HEK293 (cell line): ENCODE measurements around the gene HLA-DMA.

ENCODE experiments used
- CTCF ChIA-PET: fragments of 350-600 bp; formaldehyde crosslinking; extraction: SDS; loops from one replicate; lab custom pipeline; 2021; ENCODE audit warnings: antibody characterized with exemption; lab: Yijun Ruan, JAX
- POLR2A ChIA-PET: fragments of 300-600 bp; formaldehyde crosslinking; extraction: SDS; loops from one replicate; lab custom pipeline; 2020; ENCODE audit warnings: antibody characterized with exemption, inconsistent platforms; lab: Yijun Ruan, JAX
- H3K27ac ChIP-seq: fragments of 200-500 bp; sonication (Bioruptor generic); 2 replicates; pipeline ENCODE4 v1.5.1; 2014; ENCODE audit warnings: low read depth, low read length, control low read depth, inconsistent platforms; ENCODE audit errors: extremely low read depth
- H3K36me3 ChIP-seq, 2 experiments: fragments of 200-500 bp in 1 of 2; sonication (Bioruptor generic) in 1 of 2; 1 replicate in 1 of 2; 2 replicates in 1 of 2; pipeline ENCODE4 v1.5.1; 2014 to 2017; ENCODE audit warnings: inconsistent platforms in 2 of 2, low read length in 2 of 2; ENCODE audit not compliant: control insufficient read depth in 2 of 2, insufficient read depth in 1 of 2
- H3K4me1 ChIP-seq: fragments of 200-500 bp; sonication (Bioruptor generic); 2 replicates; pipeline ENCODE4 v1.5.1; 2014; ENCODE audit warnings: mild to moderate bottlenecking, low read length, inconsistent platforms; ENCODE audit not compliant: control insufficient read depth, insufficient read depth
- H3K4me3 ChIP-seq: 2 replicates; pipeline ENCODE4 v1.5.1; 2011; ENCODE audit warnings: low read depth, mild to moderate bottlenecking, control low read depth, low read length, moderate library complexity
- H3K9me3 ChIP-seq: fragments of 200-500 bp; sonication (Bioruptor generic); 2 replicates; pipeline ENCODE4 v1.5.1; 2014; ENCODE audit warnings: low read depth, low read length, inconsistent platforms; ENCODE audit not compliant: control insufficient read depth, insufficient read depth
- FEZF1 ChIP-seq: fragments of 450-650 bp; formaldehyde crosslinking; IDR thresholded peaks from 2 replicates; pipeline ENCODE4 v1.5.1; 2016; ENCODE audit warnings: missing biosample characterization, missing genetic modification characterization
- GLIS2 ChIP-seq: fragments of 450-650 bp; formaldehyde crosslinking; IDR thresholded peaks from 2 replicates; pipeline ENCODE4 v1.5.1; 2016; ENCODE audit warnings: missing biosample characterization, missing genetic modification characterization
- TRIM28 ChIP-seq: IDR thresholded peaks from 2 replicates; pipeline ENCODE4 v1.6.1; 2011; ENCODE audit warnings: low read length, control low read depth, borderline replicate concordance
- ZBTB17 ChIP-seq: fragments of 450-650 bp; formaldehyde crosslinking; IDR thresholded peaks from 2 replicates; pipeline ENCODE4 v1.5.1; 2016; ENCODE audit warnings: missing biosample characterization, missing genetic modification characterization
- ZBTB7A ChIP-seq: fragments of 450-650 bp; formaldehyde crosslinking; IDR thresholded peaks from 2 replicates; pipeline ENCODE4 v1.5.1; 2016; ENCODE audit warnings: low read depth, missing biosample characterization, missing genetic modification characterization
- ZFP3 ChIP-seq: fragments of 450-650 bp; formaldehyde crosslinking; IDR thresholded peaks from 2 replicates; pipeline ENCODE4 v1.5.1; 2016; ENCODE audit warnings: low read depth, missing biosample characterization, missing genetic modification characterization
- ZIC2 ChIP-seq: fragments of 450-650 bp; formaldehyde crosslinking; IDR thresholded peaks from 2 replicates; pipeline ENCODE4 v1.5.1; 2016; ENCODE audit warnings: missing biosample characterization, missing genetic modification characterization
- ZNF114 ChIP-seq: fragments of 450-650 bp; formaldehyde crosslinking; IDR thresholded peaks from 2 replicates; pipeline ENCODE4 v1.5.0; 2017; ENCODE audit warnings: missing biosample characterization, missing genetic modification characterization
- ZNF266 ChIP-seq: fragments of 450-650 bp; formaldehyde crosslinking; IDR thresholded peaks from 2 replicates; pipeline ENCODE4 v1.5.1; 2016; ENCODE audit warnings: missing biosample characterization, missing genetic modification characterization, low read depth
- ZNF324 ChIP-seq: fragments of 450-650 bp; formaldehyde crosslinking; IDR thresholded peaks from 2 replicates; pipeline ENCODE4 v1.5.1; 2016; ENCODE audit warnings: missing biosample characterization, missing genetic modification characterization
- ZNF354C ChIP-seq: fragments of 450-650 bp; formaldehyde crosslinking; IDR thresholded peaks from 2 replicates; pipeline ENCODE4 v1.5.1; 2016; ENCODE audit warnings: missing biosample characterization, missing genetic modification characterization, low read depth, borderline replicate concordance
- ZNF423 ChIP-seq: fragments of 450-650 bp; formaldehyde crosslinking; IDR thresholded peaks from 2 replicates; pipeline ENCODE4 v1.5.1; 2016; ENCODE audit warnings: missing biosample characterization, missing genetic modification characterization
- ZNF501 ChIP-seq: fragments of 450-650 bp; formaldehyde crosslinking; IDR thresholded peaks from 2 replicates; pipeline ENCODE4 v1.5.1; 2016; ENCODE audit warnings: missing biosample characterization, missing genetic modification characterization
- ZNF621 ChIP-seq: fragments of 450-650 bp; formaldehyde crosslinking; IDR thresholded peaks from 2 replicates; pipeline ENCODE4 v1.5.1; 2017; ENCODE audit warnings: missing biosample characterization, missing genetic modification characterization
- ZNF623 ChIP-seq: fragments of 450-650 bp; formaldehyde crosslinking; IDR thresholded peaks from 2 replicates; pipeline ENCODE4 v1.5.1; 2016; ENCODE audit warnings: missing biosample characterization, missing genetic modification characterization
- ZNF629 ChIP-seq: fragments of 450-650 bp; formaldehyde crosslinking; IDR thresholded peaks from 2 replicates; pipeline ENCODE4 v1.5.1; 2017; ENCODE audit warnings: missing biosample characterization, missing genetic modification characterization
- TF ChIP-seq, protein P1 (sequence below): fragments of 450-650 bp; formaldehyde crosslinking; IDR thresholded peaks from 2 replicates; pipeline ENCODE4 v1.5.1; 2016; ENCODE audit warnings: missing biosample characterization, missing genetic modification characterization
- TF ChIP-seq, protein P2 (sequence below): fragments of 450-650 bp; formaldehyde crosslinking; IDR thresholded peaks from 2 replicates; pipeline ENCODE4 v1.5.1; 2017; ENCODE audit warnings: missing biosample characterization, missing genetic modification characterization
- TF ChIP-seq, protein P3 (sequence below): fragments of 450-650 bp; formaldehyde crosslinking; IDR thresholded peaks from 2 replicates; pipeline ENCODE4 v1.5.1; 2017; ENCODE audit warnings: missing biosample characterization, missing genetic modification characterization
- TF ChIP-seq, protein P4 (sequence below): fragments of 450-650 bp; formaldehyde crosslinking; IDR thresholded peaks from 2 replicates; pipeline ENCODE4 v1.5.1; 2016; ENCODE audit warnings: missing biosample characterization, missing genetic modification characterization, low read depth
- TF ChIP-seq, protein P5 (sequence below): fragments of 450-650 bp; formaldehyde crosslinking; IDR thresholded peaks from 2 replicates; pipeline ENCODE4; 2016; ENCODE audit warnings: missing biosample characterization, missing genetic modification characterization
- TF ChIP-seq, protein P6 (sequence below): fragments of 450-650 bp; formaldehyde crosslinking; IDR thresholded peaks from 2 replicates; pipeline ENCODE4 v1.5.1; 2017; ENCODE audit warnings: missing biosample characterization, missing genetic modification characterization

HLA-DMA gene

DNA sequence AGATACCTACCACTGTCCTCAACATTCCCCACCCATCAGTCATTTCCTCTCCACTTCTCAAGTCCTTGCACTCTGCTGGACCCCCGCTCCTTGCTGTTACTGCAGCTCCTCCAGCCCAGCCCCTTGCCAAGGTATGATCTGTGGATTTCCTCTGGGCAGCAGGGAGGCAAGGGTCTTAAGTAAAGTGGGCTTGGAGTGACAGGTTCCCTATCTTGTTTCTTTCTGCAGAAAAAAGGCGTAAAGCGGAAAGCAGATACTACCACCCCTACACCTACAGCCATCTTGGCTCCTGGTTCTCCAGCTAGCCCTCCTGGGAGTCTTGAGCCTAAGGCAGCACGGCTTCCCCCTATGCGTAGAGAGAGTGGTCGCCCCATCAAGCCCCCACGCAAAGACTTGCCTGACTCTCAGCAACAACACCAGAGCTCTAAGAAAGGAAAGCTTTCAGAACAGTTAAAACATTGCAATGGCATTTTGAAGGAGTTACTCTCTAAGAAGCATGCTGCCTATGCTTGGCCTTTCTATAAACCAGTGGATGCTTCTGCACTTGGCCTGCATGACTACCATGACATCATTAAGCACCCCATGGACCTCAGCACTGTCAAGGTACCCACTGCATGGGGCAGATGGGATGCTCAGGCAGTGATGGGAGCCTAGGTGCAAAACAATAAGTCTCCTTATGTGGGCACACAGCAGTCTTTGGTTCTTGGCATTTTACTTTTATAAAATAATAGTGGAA is 23.6 kb upstream of the HLA-DMA start:
- H3K36me3 ChIP-seq, result peaks cover 74 to 95% of the 10 kb centered on the region in 2 experiments
- peaks cover 33% of the 10 kb centered on the region for H3K4me1 ChIP-seq
- CTCF ChIA-PET, result interaction anchor here (1.3 to 18.0 kb wide), 5 partner anchors 9 to 91 kb away, joined by 4 to 344 read pairs (median 185); partner anchors contain the start of gene HLA-DMA
- H3K9me3 ChIP-seq, result no peaks in the 10 kb centered on the region
- POLR2A ChIA-PET, result interaction anchor here (0.5 to 11.3 kb wide), 4 partner anchors 10 to 1367 kb away, joined by 4 to 266 read pairs (median 136); partner anchors contain the start of gene HLA-DMA
- 0 out of 2 replicates have a peak, but pooled peaks have one; percentile 15 for TF ChIP-seq ZIC2 (tag by site-specific recombination)
- TF ChIP-seq ZNF354C (tag by site-specific recombination), result no peak
- no peak for TF ChIP-seq ZNF114 (tag by site-specific recombination)
- TF ChIP-seq ZNF324, result no peak
- TF ChIP-seq, protein P1, sequence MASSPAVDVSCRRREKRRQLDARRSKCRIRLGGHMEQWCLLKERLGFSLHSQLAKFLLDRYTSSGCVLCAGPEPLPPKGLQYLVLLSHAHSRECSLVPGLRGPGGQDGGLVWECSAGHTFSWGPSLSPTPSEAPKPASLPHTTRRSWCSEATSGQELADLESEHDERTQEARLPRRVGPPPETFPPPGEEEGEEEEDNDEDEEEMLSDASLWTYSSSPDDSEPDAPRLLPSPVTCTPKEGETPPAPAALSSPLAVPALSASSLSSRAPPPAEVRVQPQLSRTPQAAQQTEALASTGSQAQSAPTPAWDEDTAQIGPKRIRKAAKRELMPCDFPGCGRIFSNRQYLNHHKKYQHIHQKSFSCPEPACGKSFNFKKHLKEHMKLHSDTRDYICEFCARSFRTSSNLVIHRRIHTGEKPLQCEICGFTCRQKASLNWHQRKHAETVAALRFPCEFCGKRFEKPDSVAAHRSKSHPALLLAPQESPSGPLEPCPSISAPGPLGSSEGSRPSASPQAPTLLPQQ (tag by site-specific recombination), result no peak
- TF ChIP-seq, protein P2, sequence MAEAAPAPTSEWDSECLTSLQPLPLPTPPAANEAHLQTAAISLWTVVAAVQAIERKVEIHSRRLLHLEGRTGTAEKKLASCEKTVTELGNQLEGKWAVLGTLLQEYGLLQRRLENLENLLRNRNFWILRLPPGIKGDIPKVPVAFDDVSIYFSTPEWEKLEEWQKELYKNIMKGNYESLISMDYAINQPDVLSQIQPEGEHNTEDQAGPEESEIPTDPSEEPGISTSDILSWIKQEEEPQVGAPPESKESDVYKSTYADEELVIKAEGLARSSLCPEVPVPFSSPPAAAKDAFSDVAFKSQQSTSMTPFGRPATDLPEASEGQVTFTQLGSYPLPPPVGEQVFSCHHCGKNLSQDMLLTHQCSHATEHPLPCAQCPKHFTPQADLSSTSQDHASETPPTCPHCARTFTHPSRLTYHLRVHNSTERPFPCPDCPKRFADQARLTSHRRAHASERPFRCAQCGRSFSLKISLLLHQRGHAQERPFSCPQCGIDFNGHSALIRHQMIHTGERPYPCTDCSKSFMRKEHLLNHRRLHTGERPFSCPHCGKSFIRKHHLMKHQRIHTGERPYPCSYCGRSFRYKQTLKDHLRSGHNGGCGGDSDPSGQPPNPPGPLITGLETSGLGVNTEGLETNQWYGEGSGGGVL (tag by site-specific recombination), result no peak
- no peak for TF ChIP-seq ZNF623 (tag by site-specific recombination)
- TF ChIP-seq ZBTB7A (tag by site-specific recombination), result no peak
- no peak for TF ChIP-seq ZNF266 (tag by site-specific recombination)
- peak; percentile 19; the same call in 1 of the 2 replicates for TF ChIP-seq GLIS2
- TF ChIP-seq ZNF423, result no peak
- TF ChIP-seq FEZF1, result no peak
- TF ChIP-seq ZBTB17 (tag by site-specific recombination), result no peak; the same call in 1 of the 2 replicates
- TF ChIP-seq, protein P3, sequence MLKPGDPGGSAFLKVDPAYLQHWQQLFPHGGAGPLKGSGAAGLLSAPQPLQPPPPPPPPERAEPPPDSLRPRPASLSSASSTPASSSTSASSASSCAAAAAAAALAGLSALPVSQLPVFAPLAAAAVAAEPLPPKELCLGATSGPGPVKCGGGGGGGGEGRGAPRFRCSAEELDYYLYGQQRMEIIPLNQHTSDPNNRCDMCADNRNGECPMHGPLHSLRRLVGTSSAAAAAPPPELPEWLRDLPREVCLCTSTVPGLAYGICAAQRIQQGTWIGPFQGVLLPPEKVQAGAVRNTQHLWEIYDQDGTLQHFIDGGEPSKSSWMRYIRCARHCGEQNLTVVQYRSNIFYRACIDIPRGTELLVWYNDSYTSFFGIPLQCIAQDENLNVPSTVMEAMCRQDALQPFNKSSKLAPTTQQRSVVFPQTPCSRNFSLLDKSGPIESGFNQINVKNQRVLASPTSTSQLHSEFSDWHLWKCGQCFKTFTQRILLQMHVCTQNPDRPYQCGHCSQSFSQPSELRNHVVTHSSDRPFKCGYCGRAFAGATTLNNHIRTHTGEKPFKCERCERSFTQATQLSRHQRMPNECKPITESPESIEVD (tag by site-specific recombination), result no peak
- TF ChIP-seq, protein P4, sequence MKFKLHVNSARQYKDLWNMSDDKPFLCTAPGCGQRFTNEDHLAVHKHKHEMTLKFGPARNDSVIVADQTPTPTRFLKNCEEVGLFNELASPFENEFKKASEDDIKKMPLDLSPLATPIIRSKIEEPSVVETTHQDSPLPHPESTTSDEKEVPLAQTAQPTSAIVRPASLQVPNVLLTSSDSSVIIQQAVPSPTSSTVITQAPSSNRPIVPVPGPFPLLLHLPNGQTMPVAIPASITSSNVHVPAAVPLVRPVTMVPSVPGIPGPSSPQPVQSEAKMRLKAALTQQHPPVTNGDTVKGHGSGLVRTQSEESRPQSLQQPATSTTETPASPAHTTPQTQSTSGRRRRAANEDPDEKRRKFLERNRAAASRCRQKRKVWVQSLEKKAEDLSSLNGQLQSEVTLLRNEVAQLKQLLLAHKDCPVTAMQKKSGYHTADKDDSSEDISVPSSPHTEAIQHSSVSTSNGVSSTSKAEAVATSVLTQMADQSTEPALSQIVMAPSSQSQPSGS (tag by site-specific recombination), result peak; percentile 73; the same call in 1 of the 2 replicates
- no peak for TF ChIP-seq ZNF621 (tag by site-specific recombination)
- TF ChIP-seq, protein P5, sequence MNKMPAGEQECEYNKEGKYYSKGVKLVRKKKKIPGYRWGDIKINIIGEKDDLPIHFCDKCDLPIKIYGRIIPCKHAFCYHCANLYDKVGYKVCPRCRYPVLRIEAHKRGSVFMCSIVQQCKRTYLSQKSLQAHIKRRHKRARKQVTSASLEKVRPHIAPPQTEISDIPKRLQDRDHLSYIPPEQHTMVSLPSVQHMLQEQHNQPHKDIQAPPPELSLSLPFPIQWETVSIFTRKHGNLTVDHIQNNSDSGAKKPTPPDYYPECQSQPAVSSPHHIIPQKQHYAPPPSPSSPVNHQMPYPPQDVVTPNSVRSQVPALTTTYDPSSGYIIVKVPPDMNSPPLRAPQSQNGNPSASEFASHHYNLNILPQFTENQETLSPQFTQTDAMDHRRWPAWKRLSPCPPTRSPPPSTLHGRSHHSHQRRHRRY (tag by site-specific recombination), result no peak
- TF ChIP-seq, protein P6, sequence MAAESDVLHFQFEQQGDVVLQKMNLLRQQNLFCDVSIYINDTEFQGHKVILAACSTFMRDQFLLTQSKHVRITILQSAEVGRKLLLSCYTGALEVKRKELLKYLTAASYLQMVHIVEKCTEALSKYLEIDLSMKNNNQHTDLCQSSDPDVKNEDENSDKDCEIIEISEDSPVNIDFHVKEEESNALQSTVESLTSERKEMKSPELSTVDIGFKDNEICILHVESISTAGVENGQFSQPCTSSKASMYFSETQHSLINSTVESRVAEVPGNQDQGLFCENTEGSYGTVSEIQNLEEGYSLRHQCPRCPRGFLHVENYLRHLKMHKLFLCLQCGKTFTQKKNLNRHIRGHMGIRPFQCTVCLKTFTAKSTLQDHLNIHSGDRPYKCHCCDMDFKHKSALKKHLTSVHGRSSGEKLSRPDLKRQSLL (tag by site-specific recombination), result no peak
- TF ChIP-seq TRIM28, result no peak
- TF ChIP-seq ZNF629 (tag by site-specific recombination), result 0 out of 2 replicates have a peak, but pooled peaks have one; percentile 30
- TF ChIP-seq ZFP3 (tag by site-specific recombination), result no peak
- TF ChIP-seq ZNF501 (tag by site-specific recombination), result no peak
- peak overlapping the region; percentile 3; the same call in 1 of the 2 replicates for H3K27ac ChIP-seq
- peak overlapping the region; percentile 97 for H3K4me3 ChIP-seq
